CD4-positive, alpha-beta T cell (primary cell): Measurements from ENCODE around the gene REXO1. TPM values are rescaled to one million over a fixed set of nuclear protein-coding genes. Genes with fewer than 3 reads are reported as not detected.

Source experiments
- ATAC-seq: fragments of 200-7000 bp; cut with Tn5 transposase; one replicate; pipeline ENCODE4 v1.10.0; 2022; ENCODE audit warnings: mild to moderate bottlenecking; ENCODE audit not compliant: poor library complexity
- CTCF ChIA-PET: fragments of 350-600 bp; sonication (Branson Sonifier 250); formaldehyde crosslinking; loops from one replicate; lab custom pipeline; 2021; ENCODE audit warnings: antibody characterized with exemption, inconsistent platforms; lab: Charles Lee
- POLR2A ChIA-PET: fragments of 350-600 bp; sonication (Branson Sonifier 250); formaldehyde crosslinking; loops from one replicate; lab custom pipeline; 2021; ENCODE audit warnings: antibody characterized with exemption, inconsistent platforms; lab: Charles Lee
- DNase-seq, 14 experiments: peaks; one replicate each; pipeline ENCODE4 v3.0.0-alpha.2; 2013 to 2020; ENCODE audit warnings: mixed read lengths in 2 of 14
- H3K27ac ChIP-seq, 2 donors: one replicate each; pipeline versions ENCODE4 v1.5.1 to v1.7.0; 2013; ENCODE audit warnings: low read length in 2 of 2, low read depth in 1 of 2, mild to moderate bottlenecking in 1 of 2
- H3K27me3 ChIP-seq, 2 experiments: 1 replicate in 1 of 2; 2 replicates in 1 of 2; pipeline versions ENCODE4 v1.6.1 to v1.7.0; 2013; ENCODE audit warnings: low read length in 2 of 2, control low read depth in 1 of 2, mild to moderate bottlenecking in 1 of 2, moderate library complexity in 1 of 2; ENCODE audit not compliant: insufficient read depth in 2 of 2, control insufficient read depth in 1 of 2
- H3K36me3 ChIP-seq: one replicate; pipeline ENCODE4 v1.6.1; 2013; ENCODE audit warnings: low read length, control low read depth; ENCODE audit not compliant: insufficient read depth
- H3K4me1 ChIP-seq: one replicate; pipeline ENCODE4 v1.6.1; 2013; ENCODE audit warnings: low read length, control low read depth; ENCODE audit not compliant: insufficient read depth
- H3K4me3 ChIP-seq: one replicate; pipeline ENCODE4 v1.5.1; 2013; ENCODE audit warnings: mild to moderate bottlenecking, low read length, moderate library complexity
- H3K9me3 ChIP-seq, 2 experiments: 1 replicate in 1 of 2; 2 replicates in 1 of 2; pipeline versions ENCODE4 v1.6.1 to v1.7.0; 2013; ENCODE audit warnings: low read length in 2 of 2, mild to moderate bottlenecking in 2 of 2, control low read depth in 1 of 2, moderate library complexity in 1 of 2; ENCODE audit not compliant: control insufficient read depth in 1 of 2, insufficient read depth in 1 of 2
- H3K27ac Mint-ChIP-seq: one replicate; pipeline ENCODE4 v1.8.0; 2020; ENCODE audit warnings: mixed read lengths
- H3K27me3 Mint-ChIP-seq: one replicate; pipeline ENCODE4 v1.8.0; 2021; ENCODE audit warnings: mixed read lengths
- H3K36me3 Mint-ChIP-seq: one replicate; pipeline ENCODE4 v1.8.0; 2021; ENCODE audit warnings: low read depth, mixed read lengths
- H3K4me1 Mint-ChIP-seq: one replicate; pipeline ENCODE4 v1.8.0; 2021; ENCODE audit warnings: low read depth, mixed read lengths
- H3K4me3 Mint-ChIP-seq: one replicate; pipeline ENCODE4 v1.8.0; 2020; ENCODE audit warnings: mild to moderate bottlenecking, mixed read lengths
- H3K9me3 Mint-ChIP-seq: one replicate; pipeline ENCODE4 v1.8.0; 2020; ENCODE audit warnings: mixed read lengths
- CTCF ChIP-seq: fragments of 200-600 bp; IDR thresholded peaks from one replicate; pipeline ENCODE4 v1.8.0; 2022; ENCODE audit warnings: antibody characterized with exemption, mild to moderate bottlenecking
- intact Hi-C, 2 experiments: fragments of 100-400 bp; cut with DNase I in 1 of 2; cut with micrococcal nuclease in 1 of 2; formaldehyde crosslinking; loops; one replicate each; pipeline versions ENCODE4 v1.15.1 to v1.9.0; 2023 to 2025; cut with DNase I, micrococcal nuclease
- total RNA-seq, 174 experiments: library from RNA in 2 of 174; stranded (reverse) in 2 of 174; gene quantifications; one replicate each; pipeline ENCODE4 v1.2.3 and lab custom pipeline; 2021 to 2026

The REXO1 gene
- total RNA-seq, 2 experiments from 2014 or later, result 106 to 114 TPM

DNA sequence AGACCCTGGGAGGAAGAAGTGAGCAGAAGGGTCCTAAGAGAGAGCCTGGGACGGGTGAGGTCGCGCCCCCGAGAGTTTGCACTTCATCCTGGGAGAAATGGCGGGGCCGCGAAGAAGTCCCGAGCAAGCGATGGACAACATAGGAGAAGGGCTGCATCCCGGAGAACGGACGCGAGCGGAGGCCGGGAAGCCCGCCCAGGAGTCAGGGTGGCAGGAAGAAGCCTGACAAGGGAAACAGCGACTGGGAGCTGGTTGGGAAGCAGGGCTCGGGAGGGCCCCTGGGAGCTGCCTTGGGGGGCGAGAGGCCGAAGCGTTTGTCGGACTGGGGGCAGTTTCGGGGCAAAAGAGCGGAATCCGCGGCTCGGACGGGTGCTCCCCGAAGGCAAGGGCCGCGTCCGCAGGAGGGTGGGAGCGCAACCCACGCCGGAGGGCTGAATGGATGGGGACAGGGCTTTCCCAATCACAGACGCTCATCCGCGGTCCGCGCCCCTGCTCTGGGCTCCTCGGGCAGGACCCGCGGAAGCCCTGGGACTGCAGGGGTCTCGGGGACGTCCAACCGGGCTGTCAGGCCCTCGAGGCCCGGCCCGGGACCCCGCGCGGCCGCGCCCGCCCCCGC is 36.5 kb upstream of the REXO1 start:
- peaks cover 33% of the 10 kb centered on the region for H3K36me3 Mint-ChIP-seq
- H3K4me3 ChIP-seq, result peak overlapping the region; percentile 100
- intact Hi-C loops, result loop anchor here in 1 of 2 experiments (1.0 to 5.0 kb wide), 4 partner anchors 9 to 202 kb away; partner anchors contain the start of genes ADAT3 and SCAMP4

GRCh38 chr19:1884291-1884718 is 36.0 kb upstream of the REXO1 start:
- H3K9me3 Mint-ChIP-seq, result no peaks in the 10 kb centered on the region
- CTCF ChIA-PET, result interaction anchor here (1.4 to 3.0 kb wide), 2 partner anchors 12 to 45 kb away, joined by 3 to 12 read pairs; no protein-coding TSS in a partner anchor

More for the DNA sequence above, 36.5 kb upstream of the REXO1 start:
- Histone ChIP-seq H3K9me3 (no peaks in the 10 kb centered on the region), H3K27me3 (no peaks in the 10 kb centered on the region), H3K27ac (peak overlapping the region; percentile 90 to 94), H3K36me3 (peaks cover 12% of the 10 kb centered on the region), H3K4me1 (peaks cover 48% of the 10 kb centered on the region)
- ChIA-PET CTCF (interaction anchor here (1.4 to 3.0 kb wide), 2 partner anchors 12 to 45 kb away, joined by 3 to 12 read pairs; no protein-coding TSS in a partner anchor), POLR2A (interaction anchor here (0.6 to 3.0 kb wide), 7 partner anchors 8 to 58 kb away, joined by 3 to 29 read pairs (median 9); no protein-coding TSS in a partner anchor)
- peaks cover 40% of the 10 kb centered on the region for H3K4me1 Mint-ChIP-seq
- H3K9me3 Mint-ChIP-seq, result no peaks in the 10 kb centered on the region
- H3K27ac Mint-ChIP-seq, result peak overlapping the region; percentile 100
- no peak for ATAC-seq
- peak in 2 of 14 experiments; percentile 40 to 55 for DNase-seq
- H3K4me3 Mint-ChIP-seq, result peak overlapping the region; percentile 99
- no peak for TF ChIP-seq CTCF
- H3K27me3 Mint-ChIP-seq, result no peaks in the 10 kb centered on the region

More at GRCh38 chr19:1884291-1884718, 36.0 kb upstream of the REXO1 start:
- no peaks in the 10 kb centered on the region for H3K27me3 ChIP-seq
- Mint-ChIP-seq H3K27me3 (no peaks in the 10 kb centered on the region), H3K4me3 (peak overlapping the region; percentile 99), H3K27ac (peak overlapping the region; percentile 100), H3K4me1 (peaks cover 40% of the 10 kb centered on the region), H3K36me3 (peaks cover 33% of the 10 kb centered on the region)
- DNase-seq (peak in 6 of 14 experiments; percentile 26 to 76 (median 66)), ATAC-seq (peak; percentile 8)
- TF ChIP-seq CTCF, result no peak
- peak overlapping the region; percentile 100 for H3K4me3 ChIP-seq
- intact Hi-C loops, result loop anchor here in 1 of 2 experiments (5.0 kb wide), 1 partner anchor 203 kb away; no protein-coding TSS in a partner anchor
- H3K4me1 ChIP-seq, result peaks cover 48% of the 10 kb centered on the region
- H3K9me3 ChIP-seq, result no peaks in the 10 kb centered on the region
- peaks cover 12% of the 10 kb centered on the region for H3K36me3 ChIP-seq
- peak overlapping the region; percentile 90 to 94 for H3K27ac ChIP-seq
- POLR2A ChIA-PET, result interaction anchor here (1.0 to 3.0 kb wide), 7 partner anchors 8 to 58 kb away, joined by 3 to 29 read pairs (median 9); no protein-coding TSS in a partner anchor
